GM19397 (cell line): Measurements from ENCODE around the gene OR1J1.

Experiments
- ATAC-seq: cut with Tn5 transposase; IDR thresholded peaks from one replicate; pipeline ENCODE4 v1.9.1; 2021; ENCODE audit warnings: mild to moderate bottlenecking, moderate library complexity; ENCODE audit not compliant: unreplicated experiment

OR1J1 gene

GRCh38 chr9:122446819-122447484 is 30.8 kb downstream of the OR1J1 start:
- ATAC-seq, result no peak

- no peak for ATAC-seq
Observed at GRCh38 chr9:122445155-122445749, 32.5 kb downstream of the OR1J1 start.

- no peak for ATAC-seq
Observed at GRCh38 chr9:122444041-122444733, 33.5 kb downstream of the OR1J1 start.

- no peak for ATAC-seq
Observed at GRCh38 chr9:122442568-122442967, 35.2 kb downstream of the OR1J1 start.
